Astrocyte of the cerebellum (primary cell): Measurements from ENCODE around the gene CRB3.

Source experiments
- DNase-seq: peaks from one replicate; pipeline ENCODE4 v3.0.0-alpha.2; 2011; ENCODE audit warnings: low read depth
- H3K4me3 ChIP-seq: 2 replicates; pipeline ENCODE4 v1.5.1; 2011; ENCODE audit warnings: mild to moderate bottlenecking, low read depth, low read length, moderate library complexity
- CTCF ChIP-seq: IDR thresholded peaks from 2 replicates; pipeline ENCODE4 v1.5.1; 2012; ENCODE audit warnings: low read length, low read depth, moderate library complexity, mild to moderate bottlenecking; ENCODE audit errors: missing control alignments
- in situ Hi-C: cut with HindIII; loops from 2 replicates; pipeline ENCODE4 v1.10.0; 2017; ENCODE audit warnings: low sequenced_read_pairs

Gene CRB3

GRCh38 chr19:6465663-6466062 lies 1.6 kb downstream of the CRB3 start:
- in situ Hi-C loops, result no loop called here
- TF ChIP-seq CTCF, result no peak
- no peak for DNase-seq
- no peak overlapping the region for H3K4me3 ChIP-seq

GRCh38 chr19:6466526-6467248 lies 2.6 kb downstream of the CRB3 start:
- no peak for TF ChIP-seq CTCF
- H3K4me3 ChIP-seq, result no peak overlapping the region
- DNase-seq, result no peak
- in situ Hi-C loops, result no loop called here

- in situ Hi-C loops, result no loop called here
- no peak for DNase-seq
- no peak for TF ChIP-seq CTCF
These were observed 3.3 kb downstream of the CRB3 start for GRCh38 chr19:6467384-6467783.

GRCh38 chr19:6470173-6470572 lies 6.1 kb downstream of the CRB3 start:
- in situ Hi-C loops, result no loop called here
- no peak for TF ChIP-seq CTCF
- DNase-seq, result no peak
- no peak overlapping the region for H3K4me3 ChIP-seq

More at GRCh38 chr19:6467384-6467783, 3.3 kb downstream of the CRB3 start:
- H3K4me3 ChIP-seq, result no peak overlapping the region

GRCh38 chr19:6471076-6471475 lies 7.0 kb downstream of the CRB3 start:
- no peak for DNase-seq
- no peak for TF ChIP-seq CTCF
- in situ Hi-C loops, result no loop called here

GRCh38 chr19:6472713-6473112 lies 8.6 kb downstream of the CRB3 start:
- TF ChIP-seq CTCF, result no peak
- in situ Hi-C loops, result no loop called here
- no peak overlapping the region for H3K4me3 ChIP-seq
- DNase-seq, result no peak

More at GRCh38 chr19:6471076-6471475, 7.0 kb downstream of the CRB3 start:
- H3K4me3 ChIP-seq, result no peak overlapping the region
